ENCODE measurements around the gene GTF2F2.

GTF2F2 gene

GRCh38 chr13:45315520-45316167, 195.3 kb downstream of the GTF2F2 start:
- TF ChIP-seq ZNF274 (IDR thresholded peaks at IDR 0.05; ENCODE audit: low read depth, low read length), result no peak
- H3K4me3 ChIP-seq (ENCODE audit: low read length), result no peak overlapping the region

DNA sequence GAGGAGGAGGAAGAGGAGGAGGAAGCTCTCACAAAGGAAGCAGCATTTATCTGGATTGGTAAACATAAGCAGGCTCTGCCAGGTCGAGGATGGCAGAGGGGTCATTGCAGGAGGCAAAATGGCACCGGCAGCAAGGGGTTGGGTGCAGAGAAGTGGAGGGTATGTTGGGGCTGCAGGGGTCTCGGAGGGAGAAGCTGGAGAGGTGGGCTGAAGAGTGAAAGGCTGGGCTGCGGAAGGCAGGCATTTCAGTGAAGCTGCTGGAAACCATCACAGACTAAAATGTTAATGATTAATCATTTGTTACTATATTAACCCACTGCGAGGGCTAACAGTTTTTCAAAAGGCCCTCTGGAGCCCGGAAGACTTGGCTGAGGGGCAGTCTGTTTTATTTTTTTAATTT, 196.0 kb downstream of the GTF2F2 start:
- TF ChIP-seq ZNF274 (IDR thresholded peaks at IDR 0.05; ENCODE audit: low read depth, low read length), result no peak
- peak overlapping the region; percentile 36; the same call in 1 of the 2 replicates for H3K4me3 ChIP-seq (ENCODE audit: low read length)

DNA sequence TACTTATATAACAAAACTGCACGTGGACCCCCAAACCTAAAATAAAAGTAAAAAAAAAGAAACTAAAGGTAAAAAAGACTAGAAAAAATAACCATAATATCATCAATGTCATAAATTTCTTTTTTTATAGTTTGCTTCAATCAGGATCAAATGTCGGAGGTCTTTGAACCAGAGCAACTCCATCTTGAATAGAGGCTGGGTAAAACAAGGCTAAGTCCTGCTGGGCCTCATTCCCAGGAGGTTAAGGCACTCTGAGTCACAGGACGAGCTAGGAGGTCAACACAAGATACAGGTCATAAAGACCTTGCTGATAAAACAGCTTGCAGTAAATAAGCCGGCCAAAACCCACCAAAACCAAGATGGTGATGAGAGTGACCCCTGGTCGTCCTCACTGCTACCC, 196.7 kb downstream of the GTF2F2 start:
- TF ChIP-seq ZNF274 (IDR thresholded peaks at IDR 0.05; ENCODE audit: low read depth, low read length), result no peak
- no peak overlapping the region for H3K4me3 ChIP-seq (ENCODE audit: low read length)

- TF ChIP-seq ZNF274 (IDR thresholded peaks at IDR 0.05; ENCODE audit: low read depth, low read length), result no peak
- H3K4me3 ChIP-seq (ENCODE audit: low read length), result no peak overlapping the region
Measured at GRCh38 chr13:45320876-45321629, 200.7 kb downstream of the GTF2F2 start.

DNA sequence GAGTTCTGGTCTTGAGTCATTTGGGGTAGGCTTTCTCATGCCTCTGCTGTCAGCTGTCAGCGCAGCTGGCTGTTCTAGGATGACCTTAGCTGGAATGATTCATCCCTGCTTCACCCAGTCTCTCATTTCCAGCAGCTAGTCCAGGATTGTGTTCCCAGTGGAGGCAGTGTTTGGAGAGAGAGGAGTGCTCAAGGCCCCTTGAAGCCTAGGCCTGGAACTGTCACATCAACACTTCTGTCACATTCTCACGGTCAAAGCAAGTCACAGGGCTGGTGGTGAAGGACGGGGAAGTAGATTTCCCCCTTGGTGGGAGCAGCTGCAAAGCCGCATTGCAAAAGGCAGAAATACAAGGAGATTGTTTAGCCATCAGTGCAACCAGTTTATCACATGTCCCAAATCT, 205.5 kb downstream of the GTF2F2 start:
- TF ChIP-seq ZNF274 (IDR thresholded peaks at IDR 0.05; ENCODE audit: low read depth, low read length), result no peak
- no peak overlapping the region for H3K4me3 ChIP-seq (ENCODE audit: low read length)

DNA sequence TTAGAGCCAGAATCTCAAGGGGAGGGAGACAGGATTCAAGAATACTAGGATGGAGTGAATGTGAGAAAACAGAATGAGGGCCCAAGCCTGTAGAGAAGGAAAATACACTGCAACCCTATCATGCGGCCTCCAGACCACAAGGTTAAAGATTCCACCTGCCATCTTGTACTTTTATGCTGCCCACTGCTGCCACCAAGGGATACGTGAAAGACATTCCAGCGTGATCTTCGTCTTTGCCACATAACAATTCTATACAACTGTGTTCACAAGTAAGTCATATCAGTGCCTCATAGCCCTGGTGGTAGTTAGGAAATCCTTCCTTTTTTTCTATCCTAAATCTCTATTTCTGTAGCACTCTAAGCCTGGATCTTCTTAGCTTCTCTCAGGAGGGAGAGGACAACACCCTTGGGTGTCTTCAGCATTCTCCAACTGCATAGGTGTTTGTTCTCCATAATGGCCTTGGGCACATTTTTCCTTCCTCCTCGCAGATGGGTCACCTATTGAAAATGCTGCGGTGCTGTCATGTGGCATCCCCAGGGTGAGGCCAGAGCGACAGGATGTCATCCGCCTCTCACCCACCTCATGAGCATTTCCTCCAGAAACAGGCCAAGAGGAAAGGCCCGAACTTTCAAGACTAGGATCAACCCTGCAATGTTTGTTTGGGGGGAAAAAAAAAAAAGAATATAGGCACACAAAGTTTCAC, 207.1 kb downstream of the GTF2F2 start:
- no peak overlapping the region for H3K4me3 ChIP-seq (ENCODE audit: low read length)
- no peak for TF ChIP-seq ZNF274 (IDR thresholded peaks at IDR 0.05; ENCODE audit: low read depth, low read length)

- TF ChIP-seq ZNF274 (IDR thresholded peaks at IDR 0.05; ENCODE audit: low read depth, low read length), result no peak
- no peak overlapping the region for H3K4me3 ChIP-seq (ENCODE audit: low read length)
Measured at GRCh38 chr13:45328661-45329111, 208.4 kb downstream of the GTF2F2 start.

- no peak for TF ChIP-seq ZNF274 (IDR thresholded peaks at IDR 0.05; ENCODE audit: low read depth, low read length)
- H3K4me3 ChIP-seq (ENCODE audit: low read length), result no peak overlapping the region
Measured at GRCh38 chr13:45331123-45331619, 210.9 kb downstream of the GTF2F2 start.

GRCh38 chr13:45331692-45332035, 211.4 kb downstream of the GTF2F2 start:
- no peak overlapping the region for H3K4me3 ChIP-seq (ENCODE audit: low read length)
- TF ChIP-seq ZNF274 (IDR thresholded peaks at IDR 0.05; ENCODE audit: low read depth, low read length), result no peak

GRCh38 chr13:45332036-45332830, 211.9 kb downstream of the GTF2F2 start:
- no peak overlapping the region for H3K4me3 ChIP-seq (ENCODE audit: low read length)
- no peak for TF ChIP-seq ZNF274 (IDR thresholded peaks at IDR 0.05; ENCODE audit: low read depth, low read length)

- H3K4me3 ChIP-seq (ENCODE audit: low read length), result no peak overlapping the region
- TF ChIP-seq ZNF274 (IDR thresholded peaks at IDR 0.05; ENCODE audit: low read depth, low read length), result no peak
Measured at GRCh38 chr13:45332831-45333219, 212.5 kb downstream of the GTF2F2 start.

- no peak overlapping the region for H3K4me3 ChIP-seq (ENCODE audit: low read length)
- no peak for TF ChIP-seq ZNF274 (IDR thresholded peaks at IDR 0.05; ENCODE audit: low read depth, low read length)
Measured at GRCh38 chr13:45333251-45333976, 213.1 kb downstream of the GTF2F2 start.

Data from GM08714 (cell line).